Liver (tissue), 9 donors: ENCODE measurements around the gene TTC29. TPM values are rescaled to one million over a fixed set of nuclear protein-coding genes. Genes with fewer than 3 reads are reported as not detected.
"Not testable (repeated sequence)": the region's sequence is repeated elsewhere in the genome, so short reads cannot be mapped to it uniquely, and the experiment has no call there.

Experiments used
- DNase-seq: peaks from one replicate; pipeline ENCODE4 v3.0.0-alpha.2; 2017; ENCODE audit warnings: low spot score
- H3K27ac ChIP-seq, 2 donors: one replicate each; pipeline ENCODE4 v1.7.0; 2013; ENCODE audit warnings: inconsistent platforms in 2 of 2, low read length in 2 of 2, control low read depth in 1 of 2, low read depth in 1 of 2, mild to moderate bottlenecking in 1 of 2
- H3K27me3 ChIP-seq, 4 donors: one replicate each; pipeline versions ENCODE4 v1.6.1 to v1.7.0; 2013; ENCODE audit warnings: low read length in 3 of 4, inconsistent platforms in 1 of 4, mild to moderate bottlenecking in 1 of 4, moderate library complexity in 1 of 4; ENCODE audit not compliant: control insufficient read depth in 4 of 4, insufficient read depth in 4 of 4
- H3K36me3 ChIP-seq, 4 donors: one replicate each; pipeline versions ENCODE4 v1.6.1 to v1.7.0; 2013; ENCODE audit warnings: low read length in 3 of 4, mild to moderate bottlenecking in 3 of 4, low read depth in 1 of 4, moderate library complexity in 1 of 4; ENCODE audit not compliant: control insufficient read depth in 4 of 4, insufficient read depth in 3 of 4
- H3K4me1 ChIP-seq, 4 donors: one replicate each; pipeline versions ENCODE4 v1.6.1 to v1.7.0; 2013; ENCODE audit warnings: low read length in 3 of 4, mild to moderate bottlenecking in 3 of 4, moderate library complexity in 1 of 4; ENCODE audit not compliant: control insufficient read depth in 4 of 4, insufficient read depth in 4 of 4
- H3K4me3 ChIP-seq, 3 donors: one replicate each; pipeline versions ENCODE4 v1.6.1 to v1.7.0; 2013; ENCODE audit warnings: low read length in 3 of 3, control low read depth in 1 of 3, low read depth in 1 of 3, mild to moderate bottlenecking in 1 of 3
- H3K9ac ChIP-seq, 2 donors: one replicate each; pipeline ENCODE4 v1.7.0; 2013; ENCODE audit warnings: low read length in 2 of 2, mild to moderate bottlenecking in 2 of 2, moderate library complexity in 2 of 2, control low read depth in 1 of 2, low read depth in 1 of 2
- H3K9me3 ChIP-seq, 4 donors: one replicate each; pipeline versions ENCODE4 v1.6.1 to v1.7.0; 2013; ENCODE audit warnings: low read length in 3 of 4; ENCODE audit not compliant: control insufficient read depth in 4 of 4
- ATF3 ChIP-seq: IDR thresholded peaks from 2 replicates; pipeline ENCODE4 v1.6.1; 2016; ENCODE audit warnings: antibody characterized with exemption
- EGR1 ChIP-seq, 2 donors: IDR thresholded peaks; 2 replicates each; pipeline ENCODE4 v1.6.1; 2016 to 2018; ENCODE audit warnings: antibody characterized with exemption in 2 of 2, low read depth in 2 of 2
- FOXA1 ChIP-seq: IDR thresholded peaks from 2 replicates; pipeline ENCODE4 v1.6.1; 2016; ENCODE audit warnings: antibody characterized with exemption
- FOXA2 ChIP-seq: IDR thresholded peaks from 2 replicates; pipeline ENCODE4 v1.6.1; 2016; ENCODE audit warnings: antibody characterized with exemption
- GABPA ChIP-seq, 2 donors: IDR thresholded peaks in 1 of 2; conservative IDR thresholded peaks in 1 of 2; 2 replicates each; pipeline ENCODE4 v1.6.1; 2016; ENCODE audit warnings: antibody characterized with exemption in 2 of 2, mild to moderate bottlenecking in 1 of 2, moderate library complexity in 1 of 2
- HNF4A ChIP-seq, 2 donors: conservative IDR thresholded peaks; 2 replicates each; pipeline ENCODE4 v1.6.1; 2016; ENCODE audit warnings: antibody characterized with exemption in 2 of 2, mild to moderate bottlenecking in 2 of 2
- HNF4G ChIP-seq: IDR thresholded peaks from 2 replicates; pipeline ENCODE4 v1.6.1; 2016; ENCODE audit warnings: antibody characterized with exemption
- JUND ChIP-seq, 2 donors: IDR thresholded peaks; 2 replicates each; pipeline ENCODE4 v1.6.1; 2016; ENCODE audit warnings: antibody characterized with exemption in 2 of 2
- NR2F2 ChIP-seq: IDR thresholded peaks from 2 replicates; pipeline ENCODE4 v1.6.1; 2016; ENCODE audit warnings: antibody characterized with exemption
- RAD21 ChIP-seq, 2 donors: IDR thresholded peaks; 2 replicates each; pipeline ENCODE4 v1.6.1; 2016; ENCODE audit warnings: antibody characterized with exemption in 2 of 2, mild to moderate bottlenecking in 2 of 2
- RXRA ChIP-seq, 2 donors: IDR thresholded peaks; 2 replicates each; pipeline ENCODE4 v1.6.1; 2017 to 2018; ENCODE audit warnings: antibody characterized with exemption in 2 of 2, mild to moderate bottlenecking in 1 of 2
- SP1 ChIP-seq: IDR thresholded peaks from 2 replicates; pipeline ENCODE4 v1.6.1; 2018; ENCODE audit warnings: antibody characterized with exemption, mild to moderate bottlenecking
- TAF1 ChIP-seq: conservative IDR thresholded peaks from 2 replicates; pipeline ENCODE4 v1.6.1; 2016; ENCODE audit warnings: antibody characterized with exemption, mild to moderate bottlenecking
- YY1 ChIP-seq: IDR thresholded peaks from 2 replicates; pipeline ENCODE4 v1.6.1; 2016; ENCODE audit warnings: antibody characterized with exemption, mild to moderate bottlenecking
- WGBS: extraction: QIAGEN DNeasy Blood & Tissue Kit; methylation state at CpG from one replicate; pipeline ENCODE4 v1.1.7; 2013; 5-methylcytosine and 5-hydroxymethylcytosine counted together
- polyA plus RNA-seq, 2 donors: library from polyadenylated mRNA; stranded (reverse) in 1 of 2; unstranded in 1 of 2; fragments of 200-250 nt in 1 of 2; fragments of >200 nt in 1 of 2; fragmentation: Nextera tagmentation in 1 of 2; extraction: Ambion mirVana in 1 of 2; gene quantifications; one replicate each; pipeline versions ENCODE4 v1.2.1 to v1.2.3, GENCODE V29; 2013 to 2015
- total RNA-seq, 2 donors: library from RNA; depleted of rRNA; stranded (reverse); fragments of >200 nt; gene quantifications; one replicate each; pipeline ENCODE4 v1.2.3, GENCODE V29; 2014
- TF ChIP-seq, protein P1 (sequence below): IDR thresholded peaks from 2 replicates; pipeline ENCODE4 v1.6.1; 2016; ENCODE audit warnings: antibody characterized with exemption
- TF ChIP-seq, protein P2 (sequence below): IDR thresholded peaks from 2 replicates; pipeline ENCODE4 v1.6.1; 2016; ENCODE audit warnings: antibody characterized with exemption
- TF ChIP-seq, protein P3 (sequence below): fragments of 150-350 bp; IDR thresholded peaks from 2 replicates; pipeline ENCODE4 v1.5.1; 2017; ENCODE audit warnings: improper control_type of control experiment, low read depth, low read length; ENCODE audit not compliant: missing input control
- donor health status: healthy.
- donor health status: healthy.
- donor health status: healthy.
- donor health status: healthy.
- donor health status: healthy.

Gene TTC29
- total and polyA plus RNA-seq, 4 donors: not detected

GRCh38 chr4:146674829-146675570 lies 270.7 kb downstream of the TTC29 start:
- Histone ChIP-seq H3K27ac (no peak overlapping the region), H3K27me3 (no peaks in the 10 kb centered on the region), H3K4me1 (no peaks in the 10 kb centered on the region), H3K9me3 (no peaks in the 10 kb centered on the region), H3K9ac (no peak overlapping the region), H3K36me3 (no peaks in the 10 kb centered on the region), H3K4me3 (no peak overlapping the region)
- TF ChIP-seq GABPA (IDR thresholded peaks at IDR 0.05 in 1 of 2, conservative IDR thresholded peaks at IDR 0.05 in 1 of 2) (no peak), FOXA1 (no peak), HNF4G (no peak), EGR1 (IDR thresholded peaks at IDR 0.05; ENCODE audit: low read depth in 2 of 2) (no peak), YY1 (no peak), ATF3 (no peak), RAD21 (IDR thresholded peaks at IDR 0.05) (no peak), NR2F2 (no peak), JUND (IDR thresholded peaks at IDR 0.05) (no peak), FOXA2 (no peak), RXRA (IDR thresholded peaks at IDR 0.05) (no peak)
- TF ChIP-seq, protein P1, sequence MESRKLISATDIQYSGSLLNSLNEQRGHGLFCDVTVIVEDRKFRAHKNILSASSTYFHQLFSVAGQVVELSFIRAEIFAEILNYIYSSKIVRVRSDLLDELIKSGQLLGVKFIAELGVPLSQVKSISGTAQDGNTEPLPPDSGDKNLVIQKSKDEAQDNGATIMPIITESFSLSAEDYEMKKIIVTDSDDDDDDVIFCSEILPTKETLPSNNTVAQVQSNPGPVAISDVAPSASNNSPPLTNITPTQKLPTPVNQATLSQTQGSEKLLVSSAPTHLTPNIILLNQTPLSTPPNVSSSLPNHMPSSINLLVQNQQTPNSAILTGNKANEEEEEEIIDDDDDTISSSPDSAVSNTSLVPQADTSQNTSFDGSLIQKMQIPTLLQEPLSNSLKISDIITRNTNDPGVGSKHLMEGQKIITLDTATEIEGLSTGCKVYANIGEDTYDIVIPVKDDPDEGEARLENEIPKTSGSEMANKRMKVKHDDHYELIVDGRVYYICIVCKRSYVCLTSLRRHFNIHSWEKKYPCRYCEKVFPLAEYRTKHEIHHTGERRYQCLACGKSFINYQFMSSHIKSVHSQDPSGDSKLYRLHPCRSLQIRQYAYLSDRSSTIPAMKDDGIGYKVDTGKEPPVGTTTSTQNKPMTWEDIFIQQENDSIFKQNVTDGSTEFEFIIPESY: no peak
- TF ChIP-seq, protein P2, sequence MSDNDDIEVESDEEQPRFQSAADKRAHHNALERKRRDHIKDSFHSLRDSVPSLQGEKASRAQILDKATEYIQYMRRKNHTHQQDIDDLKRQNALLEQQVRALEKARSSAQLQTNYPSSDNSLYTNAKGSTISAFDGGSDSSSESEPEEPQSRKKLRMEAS: no peak
- TF ChIP-seq, protein P3, sequence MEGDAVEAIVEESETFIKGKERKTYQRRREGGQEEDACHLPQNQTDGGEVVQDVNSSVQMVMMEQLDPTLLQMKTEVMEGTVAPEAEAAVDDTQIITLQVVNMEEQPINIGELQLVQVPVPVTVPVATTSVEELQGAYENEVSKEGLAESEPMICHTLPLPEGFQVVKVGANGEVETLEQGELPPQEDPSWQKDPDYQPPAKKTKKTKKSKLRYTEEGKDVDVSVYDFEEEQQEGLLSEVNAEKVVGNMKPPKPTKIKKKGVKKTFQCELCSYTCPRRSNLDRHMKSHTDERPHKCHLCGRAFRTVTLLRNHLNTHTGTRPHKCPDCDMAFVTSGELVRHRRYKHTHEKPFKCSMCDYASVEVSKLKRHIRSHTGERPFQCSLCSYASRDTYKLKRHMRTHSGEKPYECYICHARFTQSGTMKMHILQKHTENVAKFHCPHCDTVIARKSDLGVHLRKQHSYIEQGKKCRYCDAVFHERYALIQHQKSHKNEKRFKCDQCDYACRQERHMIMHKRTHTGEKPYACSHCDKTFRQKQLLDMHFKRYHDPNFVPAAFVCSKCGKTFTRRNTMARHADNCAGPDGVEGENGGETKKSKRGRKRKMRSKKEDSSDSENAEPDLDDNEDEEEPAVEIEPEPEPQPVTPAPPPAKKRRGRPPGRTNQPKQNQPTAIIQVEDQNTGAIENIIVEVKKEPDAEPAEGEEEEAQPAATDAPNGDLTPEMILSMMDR: no peak
- 68% methylated on average over 2 of the region's 2 CpGs for WGBS
- no peak for DNase-seq

DNA sequence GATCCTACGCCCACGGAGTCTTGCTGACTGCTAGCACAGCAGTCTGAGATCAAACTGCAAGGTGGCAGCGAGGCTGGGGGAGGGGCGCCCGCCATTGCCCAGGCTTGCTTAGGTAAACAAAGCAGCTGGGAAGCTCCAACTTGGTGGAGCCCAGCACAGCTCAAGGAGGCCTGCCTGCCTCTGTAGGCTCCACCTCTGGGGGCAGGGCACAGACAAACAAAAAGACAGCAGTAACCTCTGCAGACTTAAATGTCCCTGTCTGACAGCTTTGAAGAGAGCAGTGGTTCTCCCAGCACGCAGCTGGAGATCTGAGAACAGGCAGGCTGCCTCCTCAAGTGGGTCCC lies 281.7 kb downstream of the TTC29 start:
- not testable (repeated sequence) for H3K27ac ChIP-seq, DNase-seq, H3K4me1 ChIP-seq, H3K9me3 ChIP-seq, H3K36me3 ChIP-seq, H3K27me3 ChIP-seq, H3K4me3 ChIP-seq, H3K9ac ChIP-seq
- 52% methylated on average over 6 of the region's 6 CpGs for WGBS

- Histone ChIP-seq H3K27ac (no peak overlapping the region), H3K36me3 (no peaks in the 10 kb centered on the region), H3K9ac (no peak overlapping the region), H3K4me1 (no peaks in the 10 kb centered on the region), H3K27me3 (peaks cover 0 to 7% (median 0%) of the 10 kb centered on the region in 4 donors), H3K4me3 (no peak overlapping the region), H3K9me3 (no peaks in the 10 kb centered on the region)
- 50% methylated on average over 4 of the region's 4 CpGs for WGBS
- no peak for DNase-seq
- TF ChIP-seq FOXA1 (no peak), HNF4A (conservative IDR thresholded peaks at IDR 0.05) (no peak), SP1 (no peak), RAD21 (IDR thresholded peaks at IDR 0.05) (no peak), TAF1 (no peak), ATF3 (no peak), FOXA2 (no peak), JUND (IDR thresholded peaks at IDR 0.05) (no peak), GABPA (IDR thresholded peaks at IDR 0.05 in 1 of 2, conservative IDR thresholded peaks at IDR 0.05 in 1 of 2) (no peak), RXRA (IDR thresholded peaks at IDR 0.05) (no peak), EGR1 (IDR thresholded peaks at IDR 0.05; ENCODE audit: low read depth in 2 of 2) (no peak), YY1 (no peak)
- TF ChIP-seq, protein P3: no peak
- TF ChIP-seq, protein P1: no peak
These were observed 284.3 kb downstream of the TTC29 start for GRCh38 chr4:146661367-146661766.
